ENCODE results near the gene DCP1A.

GRCh38 chr3:53269888-53270880, 77.2 kb downstream of the DCP1A start:
- TF ChIP-seq CTCF (IDR thresholded peaks at IDR 0.05; ENCODE audit: insufficient read depth, low read depth, low read length), result no peak
- TF ChIP-seq EZH2 (IDR thresholded peaks at IDR 0.05; ENCODE audit: insufficient read depth, low read length), result no peak
